Esophagus (tissue), 2 donors: ENCODE data around the gene COMMD3. TPM values are rescaled to one million over a fixed set of nuclear protein-coding genes. Genes with fewer than 3 reads are reported as not detected.

ENCODE experiments used
- H3K27ac ChIP-seq, 2 donors: one replicate each; pipeline ENCODE4 v1.5.1; 2013; ENCODE audit warnings: low read depth in 2 of 2, mild to moderate bottlenecking in 2 of 2, inconsistent platforms in 1 of 2, low read length in 1 of 2, moderate library complexity in 1 of 2
- H3K27me3 ChIP-seq, 2 donors: one replicate each; pipeline ENCODE4 v1.6.1; 2013; ENCODE audit warnings: low read length in 2 of 2, control low read depth in 1 of 2, mild to moderate bottlenecking in 1 of 2; ENCODE audit not compliant: insufficient read depth in 2 of 2, control insufficient read depth in 1 of 2
- H3K36me3 ChIP-seq, 2 donors: one replicate each; pipeline ENCODE4 v1.6.1; 2013; ENCODE audit warnings: low read length in 1 of 2; ENCODE audit not compliant: control insufficient read depth in 2 of 2, insufficient read depth in 2 of 2
- H3K4me1 ChIP-seq, 2 donors: one replicate each; pipeline ENCODE4 v1.6.1; 2013; ENCODE audit warnings: low read length in 1 of 2; ENCODE audit not compliant: control insufficient read depth in 2 of 2, insufficient read depth in 2 of 2
- H3K4me3 ChIP-seq, 2 donors: one replicate each; pipeline ENCODE4 v1.5.1; 2013; ENCODE audit warnings: low read length in 2 of 2, mild to moderate bottlenecking in 2 of 2, low read depth in 1 of 2, moderate library complexity in 1 of 2
- H3K9me3 ChIP-seq, 2 donors: one replicate each; pipeline ENCODE4 v1.6.1; 2013; ENCODE audit warnings: mild to moderate bottlenecking in 2 of 2, low read depth in 1 of 2, low read length in 1 of 2, moderate library complexity in 1 of 2; ENCODE audit not compliant: control insufficient read depth in 2 of 2, insufficient read depth in 1 of 2
- WGBS, 2 donors: extraction: QIAGEN DNeasy Blood & Tissue Kit; methylation state at CpG; one replicate each; pipeline ENCODE4 v1.1.7; 2013; 5-methylcytosine and 5-hydroxymethylcytosine counted together
- polyA plus RNA-seq, 2 donors: library from polyadenylated mRNA; stranded (reverse); fragments of 200-250 nt; gene quantifications; one replicate each; pipeline ENCODE4 v1.2.3, GENCODE V29; 2013
- donor health status: healthy with polysubstance abuse.
- donor health status: Bipolar disorder and iron deficiency.

COMMD3 gene
- polyA plus RNA-seq, 2 donors: 34.7 to 36.7 TPM

DNA sequence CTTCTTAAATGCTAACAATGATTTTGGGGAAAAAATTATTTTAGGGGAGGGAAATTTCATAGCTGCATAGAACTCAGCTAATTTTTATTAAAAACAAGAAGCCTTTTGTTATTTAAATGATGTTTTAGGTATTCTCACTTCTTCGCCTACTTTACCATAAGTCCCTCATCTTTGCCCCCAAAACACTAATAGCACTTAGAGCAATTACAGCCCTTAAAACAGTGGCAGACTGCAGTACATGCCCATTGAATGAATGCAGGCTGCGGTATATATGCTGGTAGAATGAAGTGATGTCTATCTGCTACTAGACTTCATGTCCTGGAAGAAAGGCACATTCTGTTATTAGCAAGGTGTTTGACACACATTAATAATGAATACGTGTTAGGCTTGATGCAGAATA, 26.2 kb downstream of the COMMD3 start:
- Histone ChIP-seq H3K4me1 (peaks cover 3 to 7% of the 10 kb centered on the region in 2 donors), H3K4me3 (no peak overlapping the region), H3K27me3 (peaks cover 0 to 24% of the 10 kb centered on the region in 2 donors), H3K9me3 (peaks cover 0 to 13% of the 10 kb centered on the region in 2 donors), H3K27ac (no peak overlapping the region), H3K36me3 (no peaks in the 10 kb centered on the region)
- 51 to 53% methylated on average over 3 of the region's 3 CpGs for WGBS, 2 donors

DNA sequence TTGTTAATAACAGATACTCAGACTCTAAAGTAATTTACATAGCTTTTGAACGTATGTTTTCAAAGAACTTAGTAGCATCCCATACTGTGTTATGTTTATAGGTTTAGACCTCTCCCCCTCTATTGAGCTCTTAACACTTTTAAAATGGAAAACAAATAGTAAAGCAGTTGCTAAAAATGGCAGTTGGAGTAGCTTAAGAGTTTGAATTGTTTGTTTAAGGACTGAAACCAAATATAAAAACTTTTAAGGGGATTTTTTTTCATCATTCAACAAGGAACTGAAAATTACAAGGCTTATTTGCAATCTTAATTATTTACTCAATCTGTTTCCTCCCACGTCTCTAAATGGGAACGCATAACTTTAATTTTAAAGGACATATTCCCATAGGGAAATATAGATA, 27.5 kb downstream of the COMMD3 start:
- H3K27me3 ChIP-seq: peaks cover 0 to 22% of the 10 kb centered on the region in 2 donors
- WGBS, 2 donors: 31 to 36% methylated on average over 3 of the region's 3 CpGs

GRCh38 chr10:22344249-22344648, 28.1 kb downstream of the COMMD3 start:
- 32 to 46% methylated on average over 1 of the region's 1 CpG for WGBS, 2 donors
- H3K4me3 ChIP-seq: no peak overlapping the region
- H3K9me3 ChIP-seq: peaks cover 0 to 13% of the 10 kb centered on the region in 2 donors
- H3K36me3 ChIP-seq: no peaks in the 10 kb centered on the region
- H3K27ac ChIP-seq: no peak overlapping the region
- H3K4me1 ChIP-seq: peaks cover 3 to 7% of the 10 kb centered on the region in 2 donors
- peaks cover 0 to 22% of the 10 kb centered on the region in 2 donors for H3K27me3 ChIP-seq

More for the DNA sequence above, 27.5 kb downstream of the COMMD3 start:
- H3K4me3 ChIP-seq: no peak overlapping the region
- H3K4me1 ChIP-seq: peaks cover 3 to 7% of the 10 kb centered on the region in 2 donors
- peaks cover 0 to 13% of the 10 kb centered on the region in 2 donors for H3K9me3 ChIP-seq
- H3K36me3 ChIP-seq: no peaks in the 10 kb centered on the region
- H3K27ac ChIP-seq: no peak overlapping the region

GRCh38 chr10:22344781-22345300, 28.7 kb downstream of the COMMD3 start:
- H3K4me1 ChIP-seq: peaks cover 3 to 7% of the 10 kb centered on the region in 2 donors
- H3K9me3 ChIP-seq: peaks cover 0 to 13% of the 10 kb centered on the region in 2 donors
- H3K4me3 ChIP-seq: peak overlapping the region; percentile 12 to 34
- H3K27me3 ChIP-seq: peaks cover 0 to 22% of the 10 kb centered on the region in 2 donors
- 12 to 18% methylated on average over 26 of the region's 26 CpGs for WGBS, 2 donors
- no peaks in the 10 kb centered on the region for H3K36me3 ChIP-seq
- no peak overlapping the region for H3K27ac ChIP-seq

DNA sequence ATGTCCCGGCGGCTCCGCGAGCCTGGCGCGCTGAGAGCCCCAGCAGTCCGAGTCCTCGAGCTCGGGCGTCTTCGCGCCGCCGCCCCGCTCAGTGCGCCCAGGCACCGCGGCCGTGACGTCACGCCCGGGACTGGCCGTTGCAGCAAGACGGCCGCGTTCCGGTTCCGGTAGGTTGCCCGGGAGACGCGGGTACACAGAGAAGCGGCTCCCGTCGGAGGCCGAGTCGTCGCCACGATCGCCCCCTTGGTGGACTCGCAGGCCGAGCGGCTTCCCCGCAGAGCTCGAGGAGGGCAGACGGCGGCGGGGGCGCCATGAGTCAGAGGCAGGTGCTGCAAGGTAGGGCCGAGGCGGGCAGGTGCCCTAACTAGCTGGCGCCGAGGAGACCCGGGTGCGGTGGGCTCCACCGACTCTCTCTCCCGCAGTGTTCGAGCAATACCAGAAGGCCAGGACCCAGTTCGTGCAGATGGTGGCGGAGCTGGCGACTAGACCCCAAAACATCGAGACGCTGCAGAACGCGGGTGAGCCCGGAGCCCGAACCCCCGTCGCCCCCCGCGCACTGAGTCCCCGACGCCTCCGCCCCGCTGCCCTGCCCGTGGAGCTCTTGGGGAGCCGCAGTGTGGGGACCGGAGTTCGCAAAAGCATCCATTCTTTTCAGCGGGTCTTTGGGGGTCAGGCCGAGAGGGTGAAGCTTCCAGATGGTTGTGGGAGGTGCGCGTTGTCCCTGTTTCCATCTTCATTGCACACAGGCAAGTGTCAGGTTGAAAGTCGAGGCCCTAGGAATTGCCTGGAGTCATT, 29.3 kb downstream of the COMMD3 start, which contains the start of gene SPAG6:
Gene SPAG6, plus strand, starts transcription at position 196 of the 795 bp plus-strand sequence. Its CDS starts 116 bp downstream, at position 312.
- WGBS, 2 donors: 13% methylated on average over 83 of the region's 83 CpGs
- H3K4me3 ChIP-seq: peak within 1 kb of the TSS; percentile 12 to 34
- no peaks in the 10 kb centered on the region for H3K36me3 ChIP-seq
- H3K27ac ChIP-seq: no peak within 1 kb of the TSS
- peaks cover 0 to 22% of the 10 kb centered on the region in 2 donors for H3K27me3 ChIP-seq
- H3K4me1 ChIP-seq: peaks cover 3 to 7% of the 10 kb centered on the region in 2 donors
- H3K9me3 ChIP-seq: peaks cover 0 to 13% of the 10 kb centered on the region in 2 donors

- peaks cover 0 to 18% of the 10 kb centered on the region in 2 donors for H3K27me3 ChIP-seq
- no peak overlapping the region for H3K27ac ChIP-seq
- H3K4me3 ChIP-seq: no peak overlapping the region
- 44 to 53% methylated on average over 8 of the region's 8 CpGs for WGBS, 2 donors
- H3K36me3 ChIP-seq: no peaks in the 10 kb centered on the region
- H3K9me3 ChIP-seq: peaks cover 0 to 13% of the 10 kb centered on the region in 2 donors
- peaks cover 3 to 7% of the 10 kb centered on the region in 2 donors for H3K4me1 ChIP-seq
These were observed 30.0 kb downstream of the COMMD3 start for GRCh38 chr10:22346096-22346661.

DNA sequence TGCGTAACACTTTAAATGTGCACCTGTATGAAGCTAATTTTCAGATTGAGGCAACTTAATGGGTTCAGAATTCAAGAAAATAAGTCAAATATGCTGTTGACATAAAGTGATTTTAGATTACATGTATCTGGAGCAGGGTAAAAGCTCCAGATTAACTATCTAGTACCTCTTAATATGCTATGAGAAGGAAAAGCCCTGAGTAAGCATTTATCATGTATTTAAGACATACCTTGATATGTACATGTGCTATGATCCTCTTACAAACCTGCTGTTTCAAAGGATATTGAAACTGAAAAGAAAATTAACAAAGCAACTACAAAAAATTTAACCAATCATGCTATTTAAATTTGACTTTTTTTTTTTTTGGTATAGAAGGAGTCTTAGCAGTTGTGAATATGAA, 33.6 kb downstream of the COMMD3 start:
- Histone ChIP-seq H3K4me1 (peaks cover 3 to 7% of the 10 kb centered on the region in 2 donors), H3K36me3 (no peaks in the 10 kb centered on the region), H3K27ac (no peak overlapping the region), H3K4me3 (no peak overlapping the region), H3K9me3 (peaks cover 0 to 13% of the 10 kb centered on the region in 2 donors), H3K27me3 (peaks cover 0 to 14% of the 10 kb centered on the region in 2 donors)
- WGBS, 2 donors: 98 to 100% methylated on average over 1 of the region's 1 CpG

DNA sequence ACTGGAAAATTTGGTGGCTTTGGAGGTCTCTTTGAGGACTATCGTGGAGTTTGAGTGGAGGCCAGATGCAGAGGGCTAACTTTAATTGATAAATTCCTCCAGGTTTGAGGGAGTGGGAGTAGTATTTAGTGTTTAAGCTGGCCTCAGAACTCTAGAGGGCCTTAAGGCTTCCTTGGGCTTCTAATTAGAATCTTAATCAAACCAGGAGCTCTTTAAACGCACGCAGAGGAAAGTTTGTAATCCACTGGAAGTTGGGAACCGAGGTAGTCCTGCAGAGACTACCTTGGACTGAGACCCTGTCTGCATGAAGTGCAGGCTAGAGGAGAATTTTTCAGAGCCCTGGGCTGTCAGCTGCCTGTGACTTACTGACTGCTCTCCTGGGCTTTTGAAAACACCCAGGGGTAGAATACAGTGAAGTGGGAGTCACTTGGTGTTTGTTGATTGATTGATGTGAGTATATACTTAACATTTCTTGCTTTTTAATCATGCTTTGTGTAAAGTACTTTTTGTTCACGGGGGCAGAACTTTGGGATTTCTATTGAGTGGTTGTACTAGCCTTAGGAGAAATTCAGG, 35.0 kb downstream of the COMMD3 start:
- Histone ChIP-seq H3K4me3 (no peak overlapping the region), H3K27ac (no peak overlapping the region), H3K36me3 (no peaks in the 10 kb centered on the region), H3K4me1 (no peaks in the 10 kb centered on the region), H3K9me3 (no peaks in the 10 kb centered on the region), H3K27me3 (no peaks in the 10 kb centered on the region)
- 91 to 93% methylated on average over 5 of the region's 5 CpGs for WGBS, 2 donors

- Histone ChIP-seq H3K27ac (no peak overlapping the region), H3K4me1 (no peaks in the 10 kb centered on the region), H3K9me3 (no peaks in the 10 kb centered on the region), H3K27me3 (no peaks in the 10 kb centered on the region), H3K36me3 (no peaks in the 10 kb centered on the region), H3K4me3 (no peak overlapping the region)
- 84 to 90% methylated on average over 4 of the region's 4 CpGs for WGBS, 2 donors
These were observed 40.2 kb downstream of the COMMD3 start for GRCh38 chr10:22356324-22356873.
